GM12864 (cell line): ENCODE measurements around the gene WAC.
A peak's percentile ranks its signal among the peaks of the same experiment; 100 is the strongest.
"Not testable (repeated sequence)": the region's sequence is repeated elsewhere in the genome, so short reads cannot be mapped to it uniquely, and the experiment has no call there.

ENCODE experiments used
- DNase-seq: peaks from one replicate; pipeline ENCODE4 v3.0.0-alpha.2; 2011; ENCODE audit warnings: low read depth
- H3K4me3 ChIP-seq: 2 replicates; pipeline ENCODE4 v1.5.1; 2011; ENCODE audit warnings: mild to moderate bottlenecking, low read depth, low read length, control low read depth
- TF ChIP-seq, protein P1 (sequence below): IDR thresholded peaks from 2 replicates; pipeline ENCODE4 v1.5.1; 2011; ENCODE audit warnings: low read depth, mild to moderate bottlenecking, moderate library complexity, low read length, control low read depth, inconsistent platforms; ENCODE audit errors: missing control alignments

WAC gene, protein sequence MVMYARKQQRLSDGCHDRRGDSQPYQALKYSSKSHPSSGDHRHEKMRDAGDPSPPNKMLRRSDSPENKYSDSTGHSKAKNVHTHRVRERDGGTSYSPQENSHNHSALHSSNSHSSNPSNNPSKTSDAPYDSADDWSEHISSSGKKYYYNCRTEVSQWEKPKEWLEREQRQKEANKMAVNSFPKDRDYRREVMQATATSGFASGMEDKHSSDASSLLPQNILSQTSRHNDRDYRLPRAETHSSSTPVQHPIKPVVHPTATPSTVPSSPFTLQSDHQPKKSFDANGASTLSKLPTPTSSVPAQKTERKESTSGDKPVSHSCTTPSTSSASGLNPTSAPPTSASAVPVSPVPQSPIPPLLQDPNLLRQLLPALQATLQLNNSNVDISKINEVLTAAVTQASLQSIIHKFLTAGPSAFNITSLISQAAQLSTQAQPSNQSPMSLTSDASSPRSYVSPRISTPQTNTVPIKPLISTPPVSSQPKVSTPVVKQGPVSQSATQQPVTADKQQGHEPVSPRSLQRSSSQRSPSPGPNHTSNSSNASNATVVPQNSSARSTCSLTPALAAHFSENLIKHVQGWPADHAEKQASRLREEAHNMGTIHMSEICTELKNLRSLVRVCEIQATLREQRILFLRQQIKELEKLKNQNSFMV

DNA sequence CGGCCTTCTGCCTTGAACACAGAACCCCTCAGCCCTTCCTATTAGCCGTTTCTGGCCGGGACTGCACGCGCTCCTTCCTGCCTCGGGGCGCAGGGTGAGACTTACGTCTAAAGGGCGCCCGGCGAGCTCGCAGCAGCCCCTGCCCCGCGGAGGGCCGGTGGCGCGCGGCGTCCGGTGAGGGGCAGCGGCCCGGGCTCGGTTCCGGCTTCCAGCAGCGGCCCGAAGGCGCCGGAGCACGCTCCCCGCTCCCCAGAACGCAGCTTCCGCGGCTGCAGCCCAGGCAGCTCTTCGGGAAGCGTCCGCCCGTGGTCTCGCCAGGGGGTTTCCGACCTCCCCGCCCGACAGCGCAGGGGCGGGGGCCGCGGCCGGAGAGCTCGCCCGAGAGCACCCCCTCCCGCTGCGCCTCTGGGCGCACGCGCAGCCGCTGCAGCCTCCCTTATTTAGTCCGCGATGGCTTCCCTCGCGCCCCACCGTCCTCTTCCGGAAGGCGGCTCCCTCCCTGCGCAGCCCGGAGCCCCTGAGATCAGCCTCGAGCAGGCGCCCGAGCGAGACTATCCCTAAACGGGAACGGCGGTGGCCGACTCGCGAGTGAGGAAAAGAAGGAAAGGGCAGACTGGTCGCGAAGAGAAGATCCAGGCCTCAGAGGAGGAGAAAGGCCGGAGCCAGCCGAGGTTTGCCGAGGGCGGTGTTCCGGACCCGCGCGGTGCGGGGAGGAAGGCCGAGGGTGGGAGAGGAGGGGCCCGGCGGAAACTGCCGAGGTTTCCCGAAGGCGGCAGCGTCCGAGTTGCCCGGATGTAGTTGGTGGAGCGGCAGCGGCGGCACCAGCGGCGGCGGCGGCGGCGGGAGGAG, at the start of gene WAC:
Gene WAC, plus strand, starts transcription at position 782 of the 849 bp plus-strand sequence. CDS start 462 bp downstream, outside the sequence.
- TF ChIP-seq, protein P1, sequence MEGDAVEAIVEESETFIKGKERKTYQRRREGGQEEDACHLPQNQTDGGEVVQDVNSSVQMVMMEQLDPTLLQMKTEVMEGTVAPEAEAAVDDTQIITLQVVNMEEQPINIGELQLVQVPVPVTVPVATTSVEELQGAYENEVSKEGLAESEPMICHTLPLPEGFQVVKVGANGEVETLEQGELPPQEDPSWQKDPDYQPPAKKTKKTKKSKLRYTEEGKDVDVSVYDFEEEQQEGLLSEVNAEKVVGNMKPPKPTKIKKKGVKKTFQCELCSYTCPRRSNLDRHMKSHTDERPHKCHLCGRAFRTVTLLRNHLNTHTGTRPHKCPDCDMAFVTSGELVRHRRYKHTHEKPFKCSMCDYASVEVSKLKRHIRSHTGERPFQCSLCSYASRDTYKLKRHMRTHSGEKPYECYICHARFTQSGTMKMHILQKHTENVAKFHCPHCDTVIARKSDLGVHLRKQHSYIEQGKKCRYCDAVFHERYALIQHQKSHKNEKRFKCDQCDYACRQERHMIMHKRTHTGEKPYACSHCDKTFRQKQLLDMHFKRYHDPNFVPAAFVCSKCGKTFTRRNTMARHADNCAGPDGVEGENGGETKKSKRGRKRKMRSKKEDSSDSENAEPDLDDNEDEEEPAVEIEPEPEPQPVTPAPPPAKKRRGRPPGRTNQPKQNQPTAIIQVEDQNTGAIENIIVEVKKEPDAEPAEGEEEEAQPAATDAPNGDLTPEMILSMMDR: no peak
- DNase-seq: peak; percentile 73
- H3K4me3 ChIP-seq: peak within 1 kb of the TSS; percentile 58

DNA sequence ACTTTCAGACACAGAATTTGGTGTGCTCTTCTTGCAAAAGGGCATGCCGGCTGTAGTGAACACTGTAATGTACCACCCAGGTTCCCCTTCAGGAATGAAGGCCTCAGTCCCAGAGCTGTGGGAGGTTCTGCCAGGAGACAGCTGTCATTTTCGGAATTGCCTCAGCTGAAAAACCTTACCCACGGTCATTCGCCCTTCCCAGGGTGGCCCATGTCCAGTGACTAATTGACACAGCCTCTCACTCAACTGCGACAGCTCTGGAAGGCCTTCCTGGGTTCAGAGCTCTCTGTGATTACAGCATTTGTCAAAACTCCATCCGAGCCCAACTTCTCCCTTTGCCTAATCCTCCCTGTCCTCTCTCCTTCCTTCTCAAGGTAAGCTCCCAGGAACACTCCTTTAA, 43.7 kb upstream of the WAC start:
- TF ChIP-seq, protein P1: no peak
- no peak for DNase-seq

DNA sequence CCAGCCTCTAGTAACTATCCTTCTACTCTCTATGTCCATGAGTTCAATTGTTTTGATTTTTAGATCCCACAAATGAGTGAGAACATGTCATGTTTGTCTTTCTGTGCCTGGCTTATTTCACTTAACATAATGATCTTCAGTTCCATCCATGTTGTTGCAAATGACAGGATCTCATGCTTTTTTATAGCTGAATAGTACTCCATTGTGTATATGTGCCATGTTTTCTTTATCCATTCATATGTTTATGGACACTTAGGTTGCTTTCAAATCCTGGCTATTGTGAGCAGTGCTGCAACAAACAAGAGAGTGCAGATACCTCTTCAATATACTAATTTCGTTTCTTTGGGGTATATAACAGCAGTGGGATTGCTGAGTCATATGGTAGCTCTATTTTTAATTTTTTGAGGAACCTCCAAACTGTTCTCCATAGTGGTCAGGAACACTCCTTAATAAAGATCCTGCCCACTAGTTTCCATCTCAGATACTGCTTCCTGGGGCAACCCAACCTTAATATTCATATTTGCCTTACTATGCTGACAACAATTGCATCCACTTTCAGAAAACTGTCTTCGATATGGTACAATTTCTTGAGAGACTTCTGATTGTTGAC, 42.6 kb upstream of the WAC start:
- not testable (repeated sequence) for DNase-seq, H3K4me3 ChIP-seq

More for the DNA sequence above, 43.7 kb upstream of the WAC start:
- no peak overlapping the region for H3K4me3 ChIP-seq

DNA sequence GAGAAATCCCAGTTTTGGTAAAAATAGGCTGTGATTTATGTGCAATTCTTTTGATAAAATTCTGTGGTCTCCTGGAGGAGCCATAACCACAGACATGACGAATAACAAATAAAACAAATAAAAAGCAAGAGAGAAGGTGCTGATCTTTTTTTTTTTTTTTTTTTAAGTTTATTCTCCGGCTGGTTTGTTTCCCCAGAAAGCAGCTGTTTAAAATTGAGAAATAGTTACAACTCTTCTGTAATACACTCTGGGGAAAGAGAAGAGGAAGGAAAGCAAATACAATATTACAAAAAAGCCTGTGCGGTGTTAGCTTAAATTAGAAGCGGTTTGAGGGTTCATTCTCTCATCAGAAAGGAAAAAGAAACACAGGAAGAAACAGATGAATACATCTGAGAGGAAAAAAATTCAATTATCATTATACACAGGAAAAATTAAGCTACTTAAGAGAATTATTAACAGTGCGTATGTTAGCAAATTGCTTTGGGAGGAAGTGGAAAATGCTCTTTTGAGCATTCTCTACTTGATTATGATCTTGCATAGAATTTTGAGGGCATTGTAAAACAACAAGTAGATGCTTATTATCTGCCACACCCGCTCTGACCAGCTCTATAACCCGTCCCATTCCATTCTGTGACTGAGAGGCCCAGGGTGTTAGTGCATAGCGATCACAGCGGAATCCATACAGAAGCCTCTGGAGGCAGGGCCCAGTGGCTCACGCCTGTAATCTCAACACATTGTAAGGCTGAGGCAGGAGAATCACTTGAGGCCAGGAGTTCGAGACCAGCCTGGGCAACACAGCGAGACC, 40.6 kb upstream of the WAC start:
- no peak for DNase-seq
- TF ChIP-seq, protein P1: no peak
- H3K4me3 ChIP-seq: no peak overlapping the region

DNA sequence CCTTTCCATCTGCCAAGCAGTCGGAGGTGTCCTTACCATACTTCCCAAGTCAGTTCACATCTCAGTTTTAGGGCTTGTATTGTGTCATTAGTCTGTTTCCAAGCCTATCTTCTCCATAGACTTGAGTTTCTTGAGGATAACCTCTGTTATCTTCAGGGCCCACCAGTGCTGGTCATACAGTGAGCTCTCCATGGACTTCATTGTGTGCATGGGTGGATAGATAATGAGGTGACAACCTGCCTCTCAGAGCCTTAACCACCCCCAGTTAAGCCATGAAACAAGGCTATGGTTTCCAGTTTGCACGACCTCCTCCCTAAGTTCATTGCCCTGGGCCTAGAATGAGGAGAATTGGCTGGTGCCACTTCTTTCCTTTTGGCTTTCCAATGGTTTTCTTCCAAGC, 38.5 kb upstream of the WAC start:
- DNase-seq: no peak
- TF ChIP-seq, protein P1: no peak
- no peak overlapping the region for H3K4me3 ChIP-seq

DNA sequence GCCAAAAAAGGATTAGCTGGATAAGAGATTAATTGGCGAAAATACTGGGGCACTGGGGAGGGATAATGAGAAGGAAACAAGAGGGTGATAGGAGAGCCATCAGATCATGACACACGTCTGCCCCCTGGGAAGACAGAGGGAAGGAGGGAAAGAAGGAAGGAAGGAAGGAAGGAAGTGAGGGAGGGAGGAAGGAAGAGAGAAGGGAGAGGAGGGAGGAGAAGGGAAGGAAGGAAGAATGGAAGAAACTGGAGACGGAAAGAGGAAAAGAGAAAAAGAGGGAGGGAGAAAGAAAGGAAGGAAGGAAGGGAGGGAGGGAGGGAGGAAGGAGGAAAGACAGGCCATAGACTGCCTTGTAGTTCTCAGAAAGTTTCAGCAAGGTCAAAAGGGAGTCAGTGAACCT, 37.8 kb upstream of the WAC start:
- no peak overlapping the region for H3K4me3 ChIP-seq
- DNase-seq: no peak
- TF ChIP-seq, protein P1: no peak
